Lower lobe of right lung (tissue), 2 donors: ENCODE measurements around the gene AVPR1A. TPM values are rescaled to one million over a fixed set of nuclear protein-coding genes. Genes with fewer than 3 reads are reported as not detected.

Experiments
- ATAC-seq, 2 donors: fragments of 200-7000 bp; cut with Tn5 transposase; one replicate each; pipeline ENCODE4 v1.9.1; 2020 to 2022; ENCODE audit warnings: mild to moderate bottlenecking in 2 of 2, moderate library complexity in 2 of 2
- DNase-seq: peaks from one replicate; pipeline ENCODE4 v3.0.0-alpha.2; 2020
- H3K27ac ChIP-seq: fragments of 200-600 bp; one replicate; pipeline ENCODE4 v1.8.0; 2022
- H3K27me3 ChIP-seq: fragments of 200-600 bp; one replicate; pipeline ENCODE4 v1.8.0; 2022; ENCODE audit warnings: low read depth
- H3K36me3 ChIP-seq: fragments of 200-600 bp; one replicate; pipeline ENCODE4 v1.8.0; 2022; ENCODE audit warnings: mild to moderate bottlenecking
- H3K4me1 ChIP-seq: fragments of 200-600 bp; one replicate; pipeline ENCODE4 v1.8.0; 2022
- H3K4me3 ChIP-seq: fragments of 200-600 bp; one replicate; pipeline ENCODE4 v1.8.0; 2022; ENCODE audit warnings: mild to moderate bottlenecking
- H3K9me3 ChIP-seq: fragments of 200-600 bp; one replicate; pipeline ENCODE4 v1.8.0; 2022
- CTCF ChIP-seq: fragments of 200-600 bp; IDR thresholded peaks from one replicate; pipeline ENCODE4 v1.8.0; 2022; ENCODE audit warnings: antibody characterized with exemption, mild to moderate bottlenecking
- intact Hi-C: fragments of 100-400 bp; cut with DNase I; formaldehyde crosslinking; loops from one replicate; pipeline ENCODE4 v1.11.0; 2022
- total RNA-seq: library from RNA; stranded (reverse); fragmentation: NEBNext Ultra II Directional; extraction: Animal tissue kit (Norgen Biotek cat#: 25700); gene quantifications from one replicate; pipeline ENCODE4 v1.2.1, GENCODE V29; 2021
- donor health status: DM: no; HTN: yes; CAD: no; lungs with severe emphysema.

Gene AVPR1A
- total RNA-seq, 1 donor from 2014 or later, result 2.2 TPM

GRCh38 chr12:63095369-63095980 lies 55.5 kb downstream of the AVPR1A start:
- DNase-seq (no peak), ATAC-seq (no peak)
- Histone ChIP-seq H3K9me3 (no peaks in the 10 kb centered on the region), H3K27ac (no peak overlapping the region), H3K27me3 (no peaks in the 10 kb centered on the region), H3K36me3 (no peaks in the 10 kb centered on the region), H3K4me1 (no peaks in the 10 kb centered on the region), H3K4me3 (no peak overlapping the region)
- intact Hi-C loops, result no loop called here
- TF ChIP-seq CTCF, result no peak

- Histone ChIP-seq H3K4me1 (no peaks in the 10 kb centered on the region), H3K27me3 (no peaks in the 10 kb centered on the region), H3K4me3 (no peak overlapping the region), H3K36me3 (no peaks in the 10 kb centered on the region), H3K9me3 (no peaks in the 10 kb centered on the region), H3K27ac (no peak overlapping the region)
- no peak for DNase-seq
- ATAC-seq, result no peak
- no peak for TF ChIP-seq CTCF
- intact Hi-C loops, result no loop called here
Observed at GRCh38 chr12:63093711-63094110, 57.3 kb downstream of the AVPR1A start.

- no peak for DNase-seq
- no peak for TF ChIP-seq CTCF
- H3K4me1 ChIP-seq, result no peaks in the 10 kb centered on the region
- no peak for ATAC-seq
- H3K9me3 ChIP-seq, result no peaks in the 10 kb centered on the region
- intact Hi-C loops, result no loop called here
- H3K27ac ChIP-seq, result no peak overlapping the region
- no peaks in the 10 kb centered on the region for H3K36me3 ChIP-seq
- H3K4me3 ChIP-seq, result no peak overlapping the region
- no peaks in the 10 kb centered on the region for H3K27me3 ChIP-seq
Observed at GRCh38 chr12:63093084-63093483, 57.9 kb downstream of the AVPR1A start.

Other genes starting within 250 kb of the AVPR1A start
- gene PPM1H, start 216.1 kb downstream of the AVPR1A start, total RNA-seq, result 6.8 TPM